SU-DHL-6 (cell line): ENCODE measurements around the gene CBX6.
"Not testable (repeated sequence)": the region's sequence is repeated elsewhere in the genome, so short reads cannot be mapped to it uniquely, and the experiment has no call there.

Experiments used
- H2AFZ ChIP-seq: fragments of 200-600 bp; sonication (generic); 2 replicates; pipeline ENCODE4 v1.6.1; 2014; ENCODE audit warnings: low read depth, mild to moderate bottlenecking, moderate library complexity, mixed read lengths, antibody characterized with exemption, low read length; ENCODE audit not compliant: severe bottlenecking
- H3F3A ChIP-seq: fragments of 200-600 bp; shearing (Covaris generic); 2 replicates; pipeline ENCODE4 v1.6.0; 2016; ENCODE audit warnings: antibody characterized with exemption, mild to moderate bottlenecking; ENCODE audit not compliant: insufficient read depth
- H3K27ac ChIP-seq: fragments of 200-600 bp; sonication (generic); 2 replicates; pipeline ENCODE4 v1.5.1; 2016; ENCODE audit warnings: low read depth, mild to moderate bottlenecking, low read length, moderate library complexity, mixed read lengths
- H3K27me3 ChIP-seq: fragments of 200-600 bp; sonication (generic), shearing (Covaris generic); 2 replicates; pipeline ENCODE4 v1.6.0; 2014; ENCODE audit warnings: mild to moderate bottlenecking, low read length
- H3K36me3 ChIP-seq: fragments of 200-600 bp; sonication (generic); 2 replicates; pipeline ENCODE4 v1.6.1; 2014; ENCODE audit warnings: mild to moderate bottlenecking, low read length, mixed read lengths
- H3K4me2 ChIP-seq: fragments of 300-600, 200-600 bp; shearing (Covaris generic), sonication (generic); 2 replicates; pipeline ENCODE4 v1.6.0; 2014; ENCODE audit warnings: low read length, low read depth, mild to moderate bottlenecking; ENCODE audit not compliant: poor library complexity, severe bottlenecking
- H3K4me3 ChIP-seq: fragments of 200-600 bp; sonication (generic); 2 replicates; pipeline ENCODE4 v1.5.1; 2014; ENCODE audit warnings: antibody characterized with exemption, low read length, mild to moderate bottlenecking, mixed read lengths; ENCODE audit not compliant: insufficient read depth, poor library complexity, severe bottlenecking
- H3K79me2 ChIP-seq: fragments of 200-600 bp; sonication (generic); 2 replicates; pipeline ENCODE4 v1.6.1; 2014; ENCODE audit warnings: mild to moderate bottlenecking, low read length, moderate library complexity; ENCODE audit not compliant: insufficient read depth
- H3K9ac ChIP-seq: fragments of 200-600 bp; sonication (generic); 2 replicates; pipeline ENCODE4 v1.7.0; 2014; ENCODE audit warnings: mild to moderate bottlenecking, low read length
- H3K9me2 ChIP-seq: fragments of 200-600 bp; sonication (generic); replicated peaks from 2 replicates; pipeline ENCODE4 v1.6.1; 2014; ENCODE audit warnings: low read length; ENCODE audit not compliant: insufficient read depth
- H3K9me3 ChIP-seq: fragments of 200-600 bp; sonication (generic); 2 replicates; pipeline ENCODE4 v1.6.1; 2014; ENCODE audit warnings: low read length, mixed read lengths; ENCODE audit not compliant: insufficient read depth
- H4K20me1 ChIP-seq: fragments of 200-600 bp; sonication (generic); 2 replicates; pipeline ENCODE4 v1.6.1; 2014; ENCODE audit warnings: low read depth, mild to moderate bottlenecking, antibody characterized with exemption, low read length, moderate library complexity, mixed read lengths
- EZH2phosphoT487 ChIP-seq: fragments of 200-600 bp; sonication (generic), shearing (Covaris generic); conservative IDR thresholded peaks from 2 replicates; pipeline ENCODE4 v1.6.1; 2018; ENCODE audit warnings: mild to moderate bottlenecking, antibody characterized with exemption, low read length, moderate library complexity, mixed read lengths
- TF ChIP-seq, protein P1 (sequence below): fragments of 200-600 bp; sonication (generic); IDR thresholded peaks from one replicate; pipeline ENCODE4 v1.5.1; 2017; ENCODE audit warnings: antibody characterized with exemption, mild to moderate bottlenecking, low read length, moderate library complexity; ENCODE audit not compliant: insufficient read depth, poor library complexity, severe bottlenecking

The CBX6 gene

GRCh38 chr22:38860283-38861169 is 11.5 kb downstream of the CBX6 start:
- H3F3A ChIP-seq = peaks cover 11% of the 10 kb centered on the region; the same call in 1 of the 2 replicates
- H3K9ac ChIP-seq = no peak overlapping the region
- H4K20me1 ChIP-seq = no peaks in the 10 kb centered on the region
- no peaks in the 10 kb centered on the region for H3K36me3 ChIP-seq
- no peaks in the 10 kb centered on the region for H3K79me2 ChIP-seq
- TF ChIP-seq, protein P1, sequence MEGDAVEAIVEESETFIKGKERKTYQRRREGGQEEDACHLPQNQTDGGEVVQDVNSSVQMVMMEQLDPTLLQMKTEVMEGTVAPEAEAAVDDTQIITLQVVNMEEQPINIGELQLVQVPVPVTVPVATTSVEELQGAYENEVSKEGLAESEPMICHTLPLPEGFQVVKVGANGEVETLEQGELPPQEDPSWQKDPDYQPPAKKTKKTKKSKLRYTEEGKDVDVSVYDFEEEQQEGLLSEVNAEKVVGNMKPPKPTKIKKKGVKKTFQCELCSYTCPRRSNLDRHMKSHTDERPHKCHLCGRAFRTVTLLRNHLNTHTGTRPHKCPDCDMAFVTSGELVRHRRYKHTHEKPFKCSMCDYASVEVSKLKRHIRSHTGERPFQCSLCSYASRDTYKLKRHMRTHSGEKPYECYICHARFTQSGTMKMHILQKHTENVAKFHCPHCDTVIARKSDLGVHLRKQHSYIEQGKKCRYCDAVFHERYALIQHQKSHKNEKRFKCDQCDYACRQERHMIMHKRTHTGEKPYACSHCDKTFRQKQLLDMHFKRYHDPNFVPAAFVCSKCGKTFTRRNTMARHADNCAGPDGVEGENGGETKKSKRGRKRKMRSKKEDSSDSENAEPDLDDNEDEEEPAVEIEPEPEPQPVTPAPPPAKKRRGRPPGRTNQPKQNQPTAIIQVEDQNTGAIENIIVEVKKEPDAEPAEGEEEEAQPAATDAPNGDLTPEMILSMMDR = no peak
- no peak for TF ChIP-seq EZH2phosphoT487
- H3K9me3 ChIP-seq = no peaks in the 10 kb centered on the region
- H3K4me2 ChIP-seq = no peak overlapping the region
- no peak overlapping the region for H2AFZ ChIP-seq
- H3K4me3 ChIP-seq = no peak overlapping the region
- no peaks in the 10 kb centered on the region for H3K27me3 ChIP-seq
- no peak overlapping the region for H3K27ac ChIP-seq
- no peaks in the 10 kb centered on the region for H3K9me2 ChIP-seq

- H3K4me2 ChIP-seq = no peak overlapping the region
Observed at GRCh38 chr22:38859581-38860282, 12.3 kb downstream of the CBX6 start.

DNA sequence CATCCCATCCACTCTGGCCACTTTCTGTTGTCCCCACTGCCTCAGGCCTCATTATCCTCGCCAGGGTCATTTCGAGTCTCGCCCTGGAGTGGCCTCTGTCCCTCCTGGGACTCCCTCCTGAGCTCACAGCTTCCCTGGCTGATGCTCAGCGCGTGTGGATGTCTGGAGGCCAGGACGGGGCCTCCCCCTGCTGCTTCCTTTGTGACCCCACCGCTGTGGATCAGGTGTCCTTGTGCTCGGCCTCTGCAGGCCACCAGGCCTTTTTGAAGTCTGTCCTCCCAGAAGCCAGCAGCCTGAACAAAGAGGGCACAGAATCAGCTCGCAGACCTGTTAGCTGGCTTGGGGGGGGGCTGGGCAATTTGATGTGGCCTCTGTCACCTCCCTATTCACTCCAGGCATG is 13.5 kb downstream of the CBX6 start:
- no peak overlapping the region for H3K27ac ChIP-seq
- no peaks in the 10 kb centered on the region for H3K9me2 ChIP-seq
- no peak overlapping the region for H3K4me3 ChIP-seq
- H3K79me2 ChIP-seq = no peaks in the 10 kb centered on the region
- no peaks in the 10 kb centered on the region for H3K27me3 ChIP-seq
- TF ChIP-seq, protein P1 = no peak
- TF ChIP-seq EZH2phosphoT487 = no peak
- H3K36me3 ChIP-seq = no peaks in the 10 kb centered on the region
- H3F3A ChIP-seq = peaks cover 11% of the 10 kb centered on the region; the same call in 1 of the 2 replicates
- H4K20me1 ChIP-seq = no peaks in the 10 kb centered on the region
- no peak overlapping the region for H3K9ac ChIP-seq
- no peaks in the 10 kb centered on the region for H3K9me3 ChIP-seq
- no peak overlapping the region for H3K4me2 ChIP-seq
- H2AFZ ChIP-seq = no peak overlapping the region

More at GRCh38 chr22:38859581-38860282, 12.3 kb downstream of the CBX6 start:
- H3F3A ChIP-seq = peaks cover 11% of the 10 kb centered on the region; the same call in 1 of the 2 replicates
- no peaks in the 10 kb centered on the region for H3K36me3 ChIP-seq
- H4K20me1 ChIP-seq = no peaks in the 10 kb centered on the region
- no peak overlapping the region for H3K27ac ChIP-seq
- no peak overlapping the region for H2AFZ ChIP-seq
- TF ChIP-seq, protein P1 = no peak
- no peak for TF ChIP-seq EZH2phosphoT487
- H3K4me3 ChIP-seq = no peak overlapping the region
- no peaks in the 10 kb centered on the region for H3K9me3 ChIP-seq
- no peak overlapping the region for H3K9ac ChIP-seq
- no peaks in the 10 kb centered on the region for H3K27me3 ChIP-seq
- no peaks in the 10 kb centered on the region for H3K79me2 ChIP-seq
- H3K9me2 ChIP-seq = no peaks in the 10 kb centered on the region

- H3F3A ChIP-seq, H4K20me1 ChIP-seq, H3K9me2 ChIP-seq, H3K9me3 ChIP-seq, H3K27me3 ChIP-seq, H2AFZ ChIP-seq, H3K9ac ChIP-seq, H3K4me2 ChIP-seq, H3K79me2 ChIP-seq, H3K4me3 ChIP-seq, H3K36me3 ChIP-seq, H3K27ac ChIP-seq: not testable (repeated sequence)
Observed at GRCh38 chr22:38854476-38854875, 17.5 kb downstream of the CBX6 start.

- not testable (repeated sequence) for H3K79me2 ChIP-seq, H3K27me3 ChIP-seq, H3K9ac ChIP-seq, H3K9me3 ChIP-seq, H3K36me3 ChIP-seq, H3K9me2 ChIP-seq, H3K27ac ChIP-seq, H3F3A ChIP-seq, H3K4me3 ChIP-seq, H4K20me1 ChIP-seq, H2AFZ ChIP-seq, H3K4me2 ChIP-seq
Observed at GRCh38 chr22:38853883-38854282, 18.1 kb downstream of the CBX6 start.
